ENCODE data around the gene GPC6. TPM values are rescaled to one million over a fixed set of nuclear protein-coding genes. Genes with fewer than 3 reads are reported as not detected.

GPC6 gene
- total and polyA plus RNA-seq, 9 of the 15 experiments (the other 6 are each of a cell fraction or from before 2014, with no cell fraction given): under 0.01 to 0.20 (median 0.01) TPM; not detected in 4

DNA sequence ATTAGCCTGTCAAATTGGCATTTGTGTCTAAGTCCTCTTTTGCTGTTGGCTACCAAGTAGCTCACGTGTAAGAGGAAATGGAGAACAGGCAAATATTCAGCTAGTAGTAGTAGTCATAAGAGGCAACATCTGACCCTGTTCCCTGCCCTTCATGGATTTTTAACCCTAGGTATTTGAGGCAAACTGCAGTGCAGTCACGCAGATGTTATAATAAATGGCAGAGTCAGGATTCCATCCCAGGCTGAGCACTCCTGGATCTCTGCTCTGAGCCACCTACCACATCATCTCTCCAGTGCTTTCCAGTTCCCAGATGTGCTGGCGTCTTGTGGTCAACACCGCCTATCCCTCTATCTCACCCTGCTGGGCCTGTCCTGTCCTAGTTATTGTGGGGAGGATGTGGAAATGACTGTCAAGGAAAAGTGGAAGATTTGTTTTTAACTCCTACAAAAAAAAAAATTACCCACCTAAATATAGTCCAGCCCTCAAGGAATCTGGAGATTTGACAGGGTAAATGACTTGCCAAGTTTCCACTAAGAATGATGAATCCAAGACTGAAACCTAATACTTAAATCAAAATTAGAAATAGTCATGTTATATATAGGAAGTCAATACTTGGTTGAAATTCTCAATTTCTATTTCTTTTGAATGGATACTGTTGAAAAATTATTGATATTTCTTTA lies 322.9 kb downstream of the GPC6 start (continued):
- TF ChIP-seq, protein P1, sequence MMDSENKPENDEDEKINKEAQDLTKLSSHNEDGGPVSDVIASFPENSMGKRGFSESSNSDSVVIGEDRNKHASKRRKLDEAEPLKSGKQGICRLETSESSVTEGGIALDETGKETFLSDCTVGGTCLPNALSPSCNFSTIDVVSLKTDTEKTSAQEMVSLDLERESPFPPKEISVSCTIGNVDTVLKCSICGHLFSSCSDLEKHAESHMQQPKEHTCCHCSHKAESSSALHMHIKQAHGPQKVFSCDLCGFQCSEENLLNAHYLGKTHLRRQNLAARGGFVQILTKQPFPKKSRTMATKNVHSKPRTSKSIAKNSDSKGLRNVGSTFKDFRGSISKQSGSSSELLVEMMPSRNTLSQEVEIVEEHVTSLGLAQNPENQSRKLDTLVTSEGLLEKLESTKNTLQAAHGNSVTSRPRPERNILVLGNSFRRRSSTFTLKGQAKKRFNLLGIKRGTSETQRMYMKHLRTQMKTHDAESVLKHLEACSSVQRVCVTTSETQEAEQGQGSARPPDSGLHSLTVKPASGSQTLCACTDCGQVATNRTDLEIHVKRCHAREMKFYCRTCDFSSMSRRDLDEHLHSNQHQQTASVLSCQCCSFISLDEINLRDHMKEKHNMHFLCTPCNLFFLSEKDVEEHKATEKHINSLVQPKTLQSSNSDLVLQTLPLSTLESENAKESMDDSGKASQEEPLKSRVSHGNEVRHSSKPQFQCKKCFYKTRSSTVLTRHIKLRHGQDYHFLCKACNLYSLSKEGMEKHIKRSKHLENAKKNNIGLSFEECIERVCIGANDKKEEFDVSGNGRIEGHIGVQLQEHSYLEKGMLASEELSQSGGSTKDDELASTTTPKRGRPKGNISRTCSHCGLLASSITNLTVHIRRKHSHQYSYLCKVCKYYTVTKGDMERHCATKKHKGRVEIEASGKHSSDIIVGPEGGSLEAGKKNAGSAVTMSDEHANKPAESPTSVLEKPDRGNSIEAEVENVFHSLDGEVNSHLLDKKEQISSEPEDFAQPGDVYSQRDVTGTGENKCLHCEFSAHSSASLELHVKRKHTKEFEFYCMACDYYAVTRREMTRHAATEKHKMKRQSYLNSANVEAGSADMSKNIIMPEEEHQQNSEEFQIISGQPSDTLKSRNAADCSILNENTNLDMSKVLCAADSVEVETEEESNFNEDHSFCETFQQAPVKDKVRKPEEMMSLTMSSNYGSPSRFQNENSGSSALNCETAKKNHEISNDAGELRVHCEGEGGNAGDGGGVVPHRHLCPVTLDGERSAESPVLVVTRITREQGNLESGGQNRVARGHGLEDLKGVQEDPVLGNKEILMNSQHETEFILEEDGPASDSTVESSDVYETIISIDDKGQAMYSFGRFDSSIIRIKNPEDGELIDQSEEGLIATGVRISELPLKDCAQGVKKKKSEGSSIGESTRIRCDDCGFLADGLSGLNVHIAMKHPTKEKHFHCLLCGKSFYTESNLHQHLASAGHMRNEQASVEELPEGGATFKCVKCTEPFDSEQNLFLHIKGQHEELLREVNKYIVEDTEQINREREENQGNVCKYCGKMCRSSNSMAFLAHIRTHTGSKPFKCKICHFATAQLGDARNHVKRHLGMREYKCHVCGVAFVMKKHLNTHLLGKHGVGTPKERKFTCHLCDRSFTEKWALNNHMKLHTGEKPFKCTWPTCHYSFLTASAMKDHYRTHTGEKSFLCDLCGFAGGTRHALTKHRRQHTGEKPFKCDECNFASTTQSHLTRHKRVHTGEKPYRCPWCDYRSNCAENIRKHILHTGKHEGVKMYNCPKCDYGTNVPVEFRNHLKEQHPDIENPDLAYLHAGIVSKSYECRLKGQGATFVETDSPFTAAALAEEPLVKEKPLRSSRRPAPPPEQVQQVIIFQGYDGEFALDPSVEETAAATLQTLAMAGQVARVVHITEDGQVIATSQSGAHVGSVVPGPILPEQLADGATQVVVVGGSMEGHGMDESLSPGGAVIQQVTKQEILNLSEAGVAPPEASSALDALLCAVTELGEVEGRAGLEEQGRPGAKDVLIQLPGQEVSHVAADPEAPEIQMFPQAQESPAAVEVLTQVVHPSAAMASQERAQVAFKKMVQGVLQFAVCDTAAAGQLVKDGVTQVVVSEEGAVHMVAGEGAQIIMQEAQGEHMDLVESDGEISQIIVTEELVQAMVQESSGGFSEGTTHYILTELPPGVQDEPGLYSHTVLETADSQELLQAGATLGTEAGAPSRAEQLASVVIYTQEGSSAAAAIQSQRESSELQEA (IDR thresholded peaks at IDR 0.05; ENCODE audit: low read depth): no peak
- TF ChIP-seq KHSRP (IDR thresholded peaks at IDR 0.05): no peak
- TF ChIP-seq ZBTB8A (IDR thresholded peaks at IDR 0.05; ENCODE audit: partially characterized antibody): no peak
- TF ChIP-seq MIER1 (IDR thresholded peaks at IDR 0.05; ENCODE audit: low read depth): no peak
- TF ChIP-seq, protein P2, sequence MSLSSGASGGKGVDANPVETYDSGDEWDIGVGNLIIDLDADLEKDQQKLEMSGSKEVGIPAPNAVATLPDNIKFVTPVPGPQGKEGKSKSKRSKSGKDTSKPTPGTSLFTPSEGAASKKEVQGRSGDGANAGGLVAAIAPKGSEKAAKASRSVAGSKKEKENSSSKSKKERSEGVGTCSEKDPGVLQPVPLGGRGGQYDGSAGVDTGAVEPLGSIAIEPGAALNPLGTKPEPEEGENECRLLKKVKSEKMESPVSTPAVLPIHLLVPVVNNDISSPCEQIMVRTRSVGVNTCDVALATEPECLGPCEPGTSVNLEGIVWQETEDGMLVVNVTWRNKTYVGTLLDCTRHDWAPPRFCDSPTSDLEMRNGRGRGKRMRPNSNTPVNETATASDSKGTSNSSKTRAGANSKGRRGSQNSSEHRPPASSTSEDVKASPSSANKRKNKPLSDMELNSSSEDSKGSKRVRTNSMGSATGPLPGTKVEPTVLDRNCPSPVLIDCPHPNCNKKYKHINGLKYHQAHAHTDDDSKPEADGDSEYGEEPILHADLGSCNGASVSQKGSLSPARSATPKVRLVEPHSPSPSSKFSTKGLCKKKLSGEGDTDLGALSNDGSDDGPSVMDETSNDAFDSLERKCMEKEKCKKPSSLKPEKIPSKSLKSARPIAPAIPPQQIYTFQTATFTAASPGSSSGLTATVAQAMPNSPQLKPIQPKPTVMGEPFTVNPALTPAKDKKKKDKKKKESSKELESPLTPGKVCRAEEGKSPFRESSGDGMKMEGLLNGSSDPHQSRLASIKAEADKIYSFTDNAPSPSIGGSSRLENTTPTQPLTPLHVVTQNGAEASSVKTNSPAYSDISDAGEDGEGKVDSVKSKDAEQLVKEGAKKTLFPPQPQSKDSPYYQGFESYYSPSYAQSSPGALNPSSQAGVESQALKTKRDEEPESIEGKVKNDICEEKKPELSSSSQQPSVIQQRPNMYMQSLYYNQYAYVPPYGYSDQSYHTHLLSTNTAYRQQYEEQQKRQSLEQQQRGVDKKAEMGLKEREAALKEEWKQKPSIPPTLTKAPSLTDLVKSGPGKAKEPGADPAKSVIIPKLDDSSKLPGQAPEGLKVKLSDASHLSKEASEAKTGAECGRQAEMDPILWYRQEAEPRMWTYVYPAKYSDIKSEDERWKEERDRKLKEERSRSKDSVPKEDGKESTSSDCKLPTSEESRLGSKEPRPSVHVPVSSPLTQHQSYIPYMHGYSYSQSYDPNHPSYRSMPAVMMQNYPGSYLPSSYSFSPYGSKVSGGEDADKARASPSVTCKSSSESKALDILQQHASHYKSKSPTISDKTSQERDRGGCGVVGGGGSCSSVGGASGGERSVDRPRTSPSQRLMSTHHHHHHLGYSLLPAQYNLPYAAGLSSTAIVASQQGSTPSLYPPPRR (CRISPR knock-in tag; IDR thresholded peaks at IDR 0.05; ENCODE audit: borderline replicate concordance): no peak
- TF ChIP-seq, protein P3, sequence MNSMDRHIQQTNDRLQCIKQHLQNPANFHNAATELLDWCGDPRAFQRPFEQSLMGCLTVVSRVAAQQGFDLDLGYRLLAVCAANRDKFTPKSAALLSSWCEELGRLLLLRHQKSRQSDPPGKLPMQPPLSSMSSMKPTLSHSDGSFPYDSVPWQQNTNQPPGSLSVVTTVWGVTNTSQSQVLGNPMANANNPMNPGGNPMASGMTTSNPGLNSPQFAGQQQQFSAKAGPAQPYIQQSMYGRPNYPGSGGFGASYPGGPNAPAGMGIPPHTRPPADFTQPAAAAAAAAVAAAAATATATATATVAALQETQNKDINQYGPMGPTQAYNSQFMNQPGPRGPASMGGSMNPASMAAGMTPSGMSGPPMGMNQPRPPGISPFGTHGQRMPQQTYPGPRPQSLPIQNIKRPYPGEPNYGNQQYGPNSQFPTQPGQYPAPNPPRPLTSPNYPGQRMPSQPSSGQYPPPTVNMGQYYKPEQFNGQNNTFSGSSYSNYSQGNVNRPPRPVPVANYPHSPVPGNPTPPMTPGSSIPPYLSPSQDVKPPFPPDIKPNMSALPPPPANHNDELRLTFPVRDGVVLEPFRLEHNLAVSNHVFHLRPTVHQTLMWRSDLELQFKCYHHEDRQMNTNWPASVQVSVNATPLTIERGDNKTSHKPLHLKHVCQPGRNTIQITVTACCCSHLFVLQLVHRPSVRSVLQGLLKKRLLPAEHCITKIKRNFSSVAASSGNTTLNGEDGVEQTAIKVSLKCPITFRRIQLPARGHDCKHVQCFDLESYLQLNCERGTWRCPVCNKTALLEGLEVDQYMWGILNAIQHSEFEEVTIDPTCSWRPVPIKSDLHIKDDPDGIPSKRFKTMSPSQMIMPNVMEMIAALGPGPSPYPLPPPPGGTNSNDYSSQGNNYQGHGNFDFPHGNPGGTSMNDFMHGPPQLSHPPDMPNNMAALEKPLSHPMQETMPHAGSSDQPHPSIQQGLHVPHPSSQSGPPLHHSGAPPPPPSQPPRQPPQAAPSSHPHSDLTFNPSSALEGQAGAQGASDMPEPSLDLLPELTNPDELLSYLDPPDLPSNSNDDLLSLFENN (IDR thresholded peaks at IDR 0.05; ENCODE audit: low read depth in 2 of 2, low read length in 2 of 2): no peak
- no peak for TF ChIP-seq CBX1 (IDR thresholded peaks at IDR 0.05; ENCODE audit: low read depth)
- TF ChIP-seq DDX20 (tag; IDR thresholded peaks at IDR 0.05; ENCODE audit: low read depth): no peak
- no peak for TF ChIP-seq ARID1B (IDR thresholded peaks at IDR 0.05)
- no peak for TF ChIP-seq ARID2 (IDR thresholded peaks at IDR 0.05)
